Spleen (tissue), 11 donors: ENCODE measurements around the gene FGF14. TPM values are rescaled to one million over a fixed set of nuclear protein-coding genes. Genes with fewer than 3 reads are reported as not detected.

ENCODE experiments used
- DNase-seq: peaks from one replicate; pipeline ENCODE4 v3.0.0-alpha.2; 2020
- H3K27ac ChIP-seq, 8 donors: fragments of 200-600 bp; sonication (generic) in 7 of 8; 1 replicate in 4 of 8; 2 replicates in 4 of 8; pipeline versions ENCODE4 v1.5.0 to v1.8.0; 2016 to 2021; ENCODE audit warnings: inconsistent platforms in 4 of 8, mild to moderate bottlenecking in 4 of 8, moderate library complexity in 1 of 8
- H3K27me3 ChIP-seq, 7 donors: fragments of 200-600 bp; sonication (generic) in 6 of 7; replicated peaks in 1 of 7; 1 replicate in 4 of 7; 2 replicates in 3 of 7; pipeline versions ENCODE4 v1.5.0 to v1.8.0; 2016 to 2021; ENCODE audit warnings: inconsistent platforms in 3 of 7, mild to moderate bottlenecking in 1 of 7
- H3K36me3 ChIP-seq, 6 donors: fragments of 200-600 bp; sonication (generic) in 5 of 6; 1 replicate in 4 of 6; 2 replicates in 2 of 6; pipeline versions ENCODE4 v1.5.0 to v1.8.0; 2016 to 2021; ENCODE audit warnings: inconsistent platforms in 2 of 6
- H3K4me1 ChIP-seq, 6 donors: fragments of 200-600 bp; sonication (generic) in 5 of 6; 1 replicate in 3 of 6; 2 replicates in 3 of 6; pipeline versions ENCODE4 v1.5.0 to v1.8.0; 2016 to 2021; ENCODE audit warnings: inconsistent platforms in 3 of 6
- H3K4me3 ChIP-seq, 8 donors: fragments of 200-600 bp; sonication (generic) in 7 of 8; 1 replicate in 4 of 8; 2 replicates in 4 of 8; pipeline versions ENCODE4 v1.5.0 to v1.8.0; 2016 to 2021; ENCODE audit warnings: inconsistent platforms in 4 of 8, mild to moderate bottlenecking in 4 of 8, moderate library complexity in 2 of 8
- H3K9me3 ChIP-seq, 8 donors: fragments of 200-600 bp; sonication (generic) in 7 of 8; 1 replicate in 4 of 8; 2 replicates in 4 of 8; pipeline versions ENCODE4 v1.5.0 to v1.8.0; 2016 to 2021; ENCODE audit warnings: inconsistent platforms in 4 of 8
- POLR2A ChIP-seq, 3 donors: fragments of 450-650 bp; IDR thresholded peaks; one replicate each; pipeline ENCODE4 v1.5.1; 2017; ENCODE audit warnings: antibody characterized with exemption in 3 of 3, mild to moderate bottlenecking in 1 of 3
- POLR2AphosphoS5 ChIP-seq, 3 donors: sonication (generic); formaldehyde crosslinking; IDR thresholded peaks; one replicate each; pipeline ENCODE4 v1.5.1; 2017; ENCODE audit warnings: antibody characterized with exemption in 3 of 3
- WGBS, 5 donors: extraction: QIAGEN DNeasy Blood & Tissue Kit in 3 of 5; methylation state at CpG; one replicate each; pipeline versions ENCODE4 v1.1.5 to v1.1.7; 2013 to 2018; 5-methylcytosine and 5-hydroxymethylcytosine counted together
- intact Hi-C: fragments of 100-400 bp; cut with DNase I; formaldehyde crosslinking; loops from one replicate; pipeline ENCODE4 v1.15.0; 2023; ENCODE audit warnings: low total_unique reads
- polyA plus RNA-seq, 3 donors: library from polyadenylated mRNA; stranded (reverse); fragments of 200-250 nt; gene quantifications; one replicate each; pipeline ENCODE4 v1.2.1, GENCODE V29; 2013
- total RNA-seq, 7 donors: library from RNA; depleted of rRNA in 3 of 7; stranded (reverse); fragments of >200 nt in 3 of 7; fragmentation: NEBNext Ultra II Directional in 4 of 7; extraction: Animal tissue kit (Norgen Biotek cat#: 25700) in 4 of 7; gene quantifications; one replicate each; pipeline versions ENCODE4 v1.1.0 to v1.2.1, GENCODE V29; 2016 to 2021
- TF ChIP-seq, protein P1 (sequence below), 11 experiments: fragments of 200-600 bp in 7 of 11; fragments of 450-650 bp in 4 of 11; sonication (generic) in 4 of 11; IDR thresholded peaks in 8 of 11; conservative IDR thresholded peaks in 3 of 11; 1 replicate in 7 of 11; 2 replicates in 4 of 11; pipeline versions ENCODE4 v1.4.0 to v1.8.0; 2016 to 2021; ENCODE audit warnings: antibody characterized with exemption in 11 of 11, inconsistent platforms in 4 of 11, mild to moderate bottlenecking in 1 of 11
- donor health status: healthy with polysubstance abuse.
- donor health status: DM: no; HTN: no; CAD: no; lungs with moderate emphysema.
- donor health status: DM: no; HTN: no; CAD: no.
- donor health status: Bipolar disorder and iron deficiency.
- donor health status: healthy.
- donor health status: DM: no; HTN: no; CAD: no.
- donor health status: DM: yes; HTN: yes; CAD: no.

Gene FGF14
- total and polyA plus RNA-seq, 10 donors: 0.03 to 1.1 (median 0.05) TPM; not detected in 3

DNA sequence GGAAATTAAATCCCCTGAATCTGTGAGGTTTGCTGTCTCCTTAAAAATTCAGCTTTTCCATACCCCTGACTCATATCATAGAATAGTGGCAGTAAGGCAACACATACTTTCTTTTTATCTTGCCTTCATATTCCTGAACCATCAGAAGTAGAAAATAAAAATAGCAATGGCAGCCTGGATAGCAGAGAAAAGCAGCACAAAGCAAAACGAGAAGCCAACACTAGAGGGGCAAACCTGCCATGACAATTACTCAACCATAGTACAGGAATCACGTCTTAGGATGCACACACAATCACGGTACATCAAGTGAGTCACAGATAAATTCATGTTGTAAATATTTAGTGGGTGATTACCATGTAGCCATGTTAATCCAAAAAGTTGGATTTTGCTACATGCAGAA lies 606.4 kb downstream of the FGF14 start:
- 73 to 86% (median 77%) methylated on average over 3 of the region's 3 CpGs for WGBS, 5 donors
- Histone ChIP-seq H3K36me3 (no peaks in the 10 kb centered on the region), H3K4me3 (no peak overlapping the region), H3K4me1 (no peaks in the 10 kb centered on the region), H3K9me3 (no peaks in the 10 kb centered on the region), H3K27ac (no peak overlapping the region), H3K27me3 (no peaks in the 10 kb centered on the region)
- no peak for DNase-seq
- TF ChIP-seq POLR2A (IDR thresholded peaks at IDR 0.05): no peak
- TF ChIP-seq, protein P1, sequence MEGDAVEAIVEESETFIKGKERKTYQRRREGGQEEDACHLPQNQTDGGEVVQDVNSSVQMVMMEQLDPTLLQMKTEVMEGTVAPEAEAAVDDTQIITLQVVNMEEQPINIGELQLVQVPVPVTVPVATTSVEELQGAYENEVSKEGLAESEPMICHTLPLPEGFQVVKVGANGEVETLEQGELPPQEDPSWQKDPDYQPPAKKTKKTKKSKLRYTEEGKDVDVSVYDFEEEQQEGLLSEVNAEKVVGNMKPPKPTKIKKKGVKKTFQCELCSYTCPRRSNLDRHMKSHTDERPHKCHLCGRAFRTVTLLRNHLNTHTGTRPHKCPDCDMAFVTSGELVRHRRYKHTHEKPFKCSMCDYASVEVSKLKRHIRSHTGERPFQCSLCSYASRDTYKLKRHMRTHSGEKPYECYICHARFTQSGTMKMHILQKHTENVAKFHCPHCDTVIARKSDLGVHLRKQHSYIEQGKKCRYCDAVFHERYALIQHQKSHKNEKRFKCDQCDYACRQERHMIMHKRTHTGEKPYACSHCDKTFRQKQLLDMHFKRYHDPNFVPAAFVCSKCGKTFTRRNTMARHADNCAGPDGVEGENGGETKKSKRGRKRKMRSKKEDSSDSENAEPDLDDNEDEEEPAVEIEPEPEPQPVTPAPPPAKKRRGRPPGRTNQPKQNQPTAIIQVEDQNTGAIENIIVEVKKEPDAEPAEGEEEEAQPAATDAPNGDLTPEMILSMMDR (IDR thresholded peaks at IDR 0.05 in 8 of 11, conservative IDR thresholded peaks at IDR 0.05 in 3 of 11): no peak
- no peak for TF ChIP-seq POLR2AphosphoS5 (IDR thresholded peaks at IDR 0.05)
- intact Hi-C loops: no loop called here

DNA sequence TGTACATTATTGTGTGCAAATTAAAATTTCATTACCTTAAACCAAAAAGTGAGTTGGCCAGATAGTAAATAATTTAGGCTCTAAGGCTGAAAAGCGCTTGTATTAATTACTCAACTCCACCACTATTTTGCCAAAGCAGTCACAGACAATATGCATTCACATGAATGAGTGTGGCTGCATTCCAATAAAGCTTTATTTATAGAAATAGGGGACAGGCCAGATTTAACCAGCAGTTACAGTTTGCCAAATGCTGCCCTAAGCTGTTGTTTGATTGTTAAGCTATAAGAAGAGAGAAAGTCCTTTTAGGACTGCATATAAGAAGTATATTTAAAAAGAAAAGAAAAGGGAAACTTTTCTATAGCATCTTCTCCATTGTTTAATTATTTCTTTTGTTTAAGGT lies 606.8 kb downstream of the FGF14 start:
- WGBS, 5 donors: 84 to 95% (median 91%) methylated on average over 1 of the region's 1 CpG

DNA sequence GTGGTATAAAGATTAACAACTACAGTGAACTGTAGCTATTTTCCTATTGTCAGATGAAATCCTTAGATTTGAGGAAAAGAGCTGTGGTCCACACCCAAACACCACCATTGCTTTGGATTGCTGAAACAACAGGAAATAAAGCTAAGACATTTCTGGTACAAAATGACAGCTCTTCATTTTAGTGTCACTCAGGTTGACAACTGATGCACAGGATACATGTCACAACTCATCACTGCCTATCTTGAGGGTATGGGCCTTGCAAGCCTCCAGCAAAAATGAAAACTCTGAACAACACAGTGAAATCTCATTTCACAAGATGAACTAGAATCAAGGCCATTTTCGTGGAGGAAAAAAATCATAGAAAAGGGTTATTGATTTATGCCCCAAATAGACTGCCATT lies 609.7 kb downstream of the FGF14 start:
- H3K27ac ChIP-seq: no peak overlapping the region
- no peak overlapping the region for H3K4me3 ChIP-seq
- 57 to 79% (median 74%) methylated on average over 1 of the region's 1 CpG for WGBS, 5 donors
- peaks cover 0 to 10% (median 0%) of the 10 kb centered on the region in 7 donors for H3K27me3 ChIP-seq
- TF ChIP-seq, protein P1 (IDR thresholded peaks at IDR 0.05 in 8 of 11, conservative IDR thresholded peaks at IDR 0.05 in 3 of 11): no peak
- TF ChIP-seq POLR2A (IDR thresholded peaks at IDR 0.05): no peak
- no peak for TF ChIP-seq POLR2AphosphoS5 (IDR thresholded peaks at IDR 0.05)
- no peak for DNase-seq
- no peaks in the 10 kb centered on the region for H3K36me3 ChIP-seq
- no peaks in the 10 kb centered on the region for H3K4me1 ChIP-seq
- no peaks in the 10 kb centered on the region for H3K9me3 ChIP-seq
- intact Hi-C loops: no loop called here

More for the DNA sequence above, 606.8 kb downstream of the FGF14 start:
- no peaks in the 10 kb centered on the region for H3K4me1 ChIP-seq
- no peak for DNase-seq
- TF ChIP-seq POLR2A (IDR thresholded peaks at IDR 0.05) (no peak), POLR2AphosphoS5 (IDR thresholded peaks at IDR 0.05) (no peak)
- TF ChIP-seq, protein P1 (IDR thresholded peaks at IDR 0.05 in 8 of 11, conservative IDR thresholded peaks at IDR 0.05 in 3 of 11): no peak
- no peak overlapping the region for H3K4me3 ChIP-seq
- no peaks in the 10 kb centered on the region for H3K9me3 ChIP-seq
- no peaks in the 10 kb centered on the region for H3K27me3 ChIP-seq
- no peak overlapping the region for H3K27ac ChIP-seq
- H3K36me3 ChIP-seq: no peaks in the 10 kb centered on the region
- intact Hi-C loops: no loop called here

DNA sequence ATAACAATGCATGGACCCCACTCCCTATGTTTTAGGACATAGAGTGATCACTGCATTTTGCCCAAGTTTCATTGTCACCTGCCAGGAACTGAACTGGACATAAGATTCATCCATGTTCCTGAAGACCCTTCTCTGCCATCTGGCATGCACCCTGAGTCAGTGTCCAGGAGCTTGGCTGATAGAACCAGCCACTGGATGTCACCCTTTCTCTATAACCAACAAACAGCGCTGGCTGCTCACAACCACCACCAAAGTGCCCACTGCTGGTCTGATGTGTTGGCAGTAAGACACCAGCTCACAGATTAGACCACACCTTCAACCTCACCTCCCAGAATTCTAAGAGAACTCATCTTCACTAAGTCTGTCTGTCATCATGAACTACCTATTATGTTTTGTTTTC lies 616.0 kb downstream of the FGF14 start:
- peaks cover 0 to 10% (median 0%) of the 10 kb centered on the region in 7 donors for H3K27me3 ChIP-seq
- H3K36me3 ChIP-seq: no peaks in the 10 kb centered on the region
- no peak overlapping the region for H3K27ac ChIP-seq
- intact Hi-C loops: no loop called here
- 25 to 67% (median 37%) methylated on average over 1 of the region's 1 CpG for WGBS, 5 donors
- H3K9me3 ChIP-seq: no peaks in the 10 kb centered on the region
- no peak for TF ChIP-seq POLR2AphosphoS5 (IDR thresholded peaks at IDR 0.05)
- TF ChIP-seq, protein P1 (IDR thresholded peaks at IDR 0.05 in 8 of 11, conservative IDR thresholded peaks at IDR 0.05 in 3 of 11): no peak
- no peak overlapping the region for H3K4me3 ChIP-seq
- no peaks in the 10 kb centered on the region for H3K4me1 ChIP-seq
- no peak for DNase-seq
